Measurements from ENCODE around the gene MYRIP. TPM values are rescaled to one million over a fixed set of nuclear protein-coding genes. Genes with fewer than 3 reads are reported as not detected.

The MYRIP gene
- total RNA-seq, 2 donors from 2014 or later, result 4.8 to 9.3 TPM

- intact Hi-C loops (cut with DNase I), result no loop called here
- no peaks in the 10 kb centered on the region for H3K9me3 ChIP-seq
- TF ChIP-seq, protein P1, sequence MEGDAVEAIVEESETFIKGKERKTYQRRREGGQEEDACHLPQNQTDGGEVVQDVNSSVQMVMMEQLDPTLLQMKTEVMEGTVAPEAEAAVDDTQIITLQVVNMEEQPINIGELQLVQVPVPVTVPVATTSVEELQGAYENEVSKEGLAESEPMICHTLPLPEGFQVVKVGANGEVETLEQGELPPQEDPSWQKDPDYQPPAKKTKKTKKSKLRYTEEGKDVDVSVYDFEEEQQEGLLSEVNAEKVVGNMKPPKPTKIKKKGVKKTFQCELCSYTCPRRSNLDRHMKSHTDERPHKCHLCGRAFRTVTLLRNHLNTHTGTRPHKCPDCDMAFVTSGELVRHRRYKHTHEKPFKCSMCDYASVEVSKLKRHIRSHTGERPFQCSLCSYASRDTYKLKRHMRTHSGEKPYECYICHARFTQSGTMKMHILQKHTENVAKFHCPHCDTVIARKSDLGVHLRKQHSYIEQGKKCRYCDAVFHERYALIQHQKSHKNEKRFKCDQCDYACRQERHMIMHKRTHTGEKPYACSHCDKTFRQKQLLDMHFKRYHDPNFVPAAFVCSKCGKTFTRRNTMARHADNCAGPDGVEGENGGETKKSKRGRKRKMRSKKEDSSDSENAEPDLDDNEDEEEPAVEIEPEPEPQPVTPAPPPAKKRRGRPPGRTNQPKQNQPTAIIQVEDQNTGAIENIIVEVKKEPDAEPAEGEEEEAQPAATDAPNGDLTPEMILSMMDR (IDR thresholded peaks at IDR 0.05), result no peak
- TF ChIP-seq POLR2A (IDR thresholded peaks at IDR 0.05) (no peak), POLR2AphosphoS5 (IDR thresholded peaks at IDR 0.05) (no peak)
- no peaks in the 10 kb centered on the region for H3K27me3 ChIP-seq (replicated peaks; ENCODE audit: insufficient read depth)
- H3K4me3 ChIP-seq, result no peak overlapping the region
- H3K27ac ChIP-seq, result no peak overlapping the region
- no peak for DNase-seq (ENCODE audit: low spot score)
- no peaks in the 10 kb centered on the region for H3K36me3 ChIP-seq
- H3K4me1 ChIP-seq (replicated peaks), result no peaks in the 10 kb centered on the region
Measured at GRCh38 chr3:40102182-40102581, 292.8 kb downstream of the MYRIP start.

DNA sequence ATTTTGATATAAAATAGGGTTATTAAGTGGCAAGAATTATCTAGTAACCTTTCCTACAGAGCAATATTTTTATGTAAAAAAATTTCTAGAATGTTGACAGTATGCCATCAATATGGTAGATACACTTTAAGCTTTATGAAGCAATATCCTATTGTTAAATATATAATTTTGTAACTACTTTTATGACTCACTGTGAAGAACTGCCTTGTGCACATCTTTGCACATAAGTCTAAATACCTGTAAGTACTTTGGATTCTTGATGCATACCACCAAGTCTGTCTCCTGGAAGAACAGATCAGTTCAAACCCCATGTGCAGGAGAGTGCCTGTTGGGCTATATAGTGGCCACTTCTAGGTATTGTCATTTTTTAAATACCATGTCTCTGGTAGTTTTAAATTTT is 294.4 kb downstream of the MYRIP start:
- no peak overlapping the region for H3K27ac ChIP-seq
- no peak for TF ChIP-seq POLR2AphosphoS5 (IDR thresholded peaks at IDR 0.05)
- H3K36me3 ChIP-seq, result no peaks in the 10 kb centered on the region
- H3K4me1 ChIP-seq (replicated peaks), result no peaks in the 10 kb centered on the region
- H3K4me3 ChIP-seq, result no peak overlapping the region
- no peaks in the 10 kb centered on the region for H3K27me3 ChIP-seq (replicated peaks; ENCODE audit: insufficient read depth)
- DNase-seq (ENCODE audit: low spot score), result no peak
- H3K9me3 ChIP-seq, result no peaks in the 10 kb centered on the region
- intact Hi-C loops (cut with DNase I), result no loop called here

- no peaks in the 10 kb centered on the region for H3K36me3 ChIP-seq
- no peak overlapping the region for H3K4me3 ChIP-seq
- intact Hi-C loops (cut with DNase I), result no loop called here
- DNase-seq (ENCODE audit: low spot score), result no peak
- no peaks in the 10 kb centered on the region for H3K4me1 ChIP-seq (replicated peaks)
- no peaks in the 10 kb centered on the region for H3K27me3 ChIP-seq (replicated peaks; ENCODE audit: insufficient read depth)
- TF ChIP-seq POLR2AphosphoS5 (IDR thresholded peaks at IDR 0.05), result no peak
- TF ChIP-seq, protein P1 (IDR thresholded peaks at IDR 0.05), result no peak
- no peak for TF ChIP-seq POLR2A (IDR thresholded peaks at IDR 0.05)
- no peaks in the 10 kb centered on the region for H3K9me3 ChIP-seq
- no peak overlapping the region for H3K27ac ChIP-seq
- 79% methylated on average over 4 of the region's 4 CpGs for WGBS
Measured at GRCh38 chr3:40104441-40104840, 295.0 kb downstream of the MYRIP start.

DNA sequence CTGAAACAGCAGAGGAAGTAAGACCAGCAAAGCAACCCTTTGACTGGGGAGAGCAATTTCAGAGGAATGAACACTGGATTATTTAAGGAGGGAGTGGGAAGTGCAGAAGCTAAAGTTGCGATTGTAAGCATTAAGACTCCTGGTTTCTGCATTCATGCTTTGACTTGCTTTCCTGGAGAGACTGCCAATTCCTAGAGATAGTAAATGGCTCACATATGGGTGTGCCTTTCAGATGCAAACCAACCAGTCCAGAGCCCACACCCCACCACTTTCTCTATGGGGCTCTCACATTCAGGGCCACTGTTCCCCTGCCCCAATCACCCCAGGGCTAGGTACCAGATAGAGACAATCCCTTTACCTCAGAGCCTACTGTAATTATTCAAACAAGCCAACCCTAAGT is 299.2 kb downstream of the MYRIP start:
- no peaks in the 10 kb centered on the region for H3K27me3 ChIP-seq (replicated peaks; ENCODE audit: insufficient read depth)
- TF ChIP-seq POLR2A (IDR thresholded peaks at IDR 0.05), result no peak
- no peaks in the 10 kb centered on the region for H3K4me1 ChIP-seq (replicated peaks)
- 50% methylated on average over 1 of the region's 1 CpG for WGBS
- DNase-seq (ENCODE audit: low spot score), result no peak
- H3K4me3 ChIP-seq, result no peak overlapping the region
- intact Hi-C loops (cut with DNase I), result no loop called here
- H3K9me3 ChIP-seq, result no peaks in the 10 kb centered on the region
- no peaks in the 10 kb centered on the region for H3K36me3 ChIP-seq
- H3K27ac ChIP-seq, result no peak overlapping the region

DNA sequence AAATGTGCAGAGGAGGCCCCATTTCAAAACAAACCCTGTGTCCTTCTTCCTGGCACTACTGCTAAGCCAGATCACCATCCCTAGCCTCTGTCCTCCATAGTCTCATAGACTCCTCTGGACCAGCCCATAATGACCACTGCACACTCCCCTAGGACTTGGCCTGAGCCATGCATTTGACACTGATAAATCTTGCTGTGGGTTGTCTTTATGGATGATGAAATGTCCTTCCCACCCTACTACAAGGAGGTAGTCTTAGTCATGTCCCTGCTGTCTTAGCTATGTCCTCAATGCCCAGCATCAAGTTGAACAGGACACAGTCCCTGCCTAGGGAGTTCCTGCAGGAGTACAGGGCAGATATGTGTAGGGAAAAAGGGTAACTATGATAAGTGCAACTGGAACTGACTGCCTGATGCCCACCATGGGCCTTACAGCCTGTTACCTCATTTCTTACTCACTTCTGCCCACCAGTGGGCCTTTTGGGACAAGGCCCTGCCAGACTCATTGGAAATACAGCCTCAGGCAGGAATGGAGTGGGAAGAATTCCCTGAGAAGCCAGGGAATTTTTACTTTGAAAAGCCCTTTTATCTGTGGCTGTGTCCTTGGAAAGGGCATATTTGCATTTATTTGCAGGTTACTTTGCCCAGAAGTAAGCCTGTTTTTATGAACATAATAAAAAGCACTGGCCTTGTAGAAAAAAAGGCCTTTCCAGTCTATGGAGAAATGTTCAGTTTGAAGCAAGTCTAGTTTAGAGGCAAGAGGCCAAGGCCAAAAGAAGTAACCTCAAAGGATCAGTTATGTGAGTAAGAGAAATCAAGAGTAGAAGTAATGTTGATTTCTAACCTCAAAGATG is 300.5 kb downstream of the MYRIP start:
- TF ChIP-seq POLR2AphosphoS5 (IDR thresholded peaks at IDR 0.05) (no peak), POLR2A (IDR thresholded peaks at IDR 0.05) (no peak)
- TF ChIP-seq, protein P1 (IDR thresholded peaks at IDR 0.05), result no peak
- DNase-seq (ENCODE audit: low spot score), result no peak
- Histone ChIP-seq H3K27ac (no peak overlapping the region), H3K4me1 (replicated peaks) (no peaks in the 10 kb centered on the region), H3K4me3 (no peak overlapping the region), H3K36me3 (no peaks in the 10 kb centered on the region), H3K27me3 (replicated peaks; ENCODE audit: insufficient read depth) (no peaks in the 10 kb centered on the region), H3K9me3 (no peaks in the 10 kb centered on the region)
- intact Hi-C loops (cut with DNase I), result no loop called here
